Measurements from ENCODE around the gene DYNC2H1.
"Not testable (repeated sequence)": the region's sequence is repeated elsewhere in the genome, so short reads cannot be mapped to it uniquely, and the experiment has no call there.

Gene DYNC2H1

DNA sequence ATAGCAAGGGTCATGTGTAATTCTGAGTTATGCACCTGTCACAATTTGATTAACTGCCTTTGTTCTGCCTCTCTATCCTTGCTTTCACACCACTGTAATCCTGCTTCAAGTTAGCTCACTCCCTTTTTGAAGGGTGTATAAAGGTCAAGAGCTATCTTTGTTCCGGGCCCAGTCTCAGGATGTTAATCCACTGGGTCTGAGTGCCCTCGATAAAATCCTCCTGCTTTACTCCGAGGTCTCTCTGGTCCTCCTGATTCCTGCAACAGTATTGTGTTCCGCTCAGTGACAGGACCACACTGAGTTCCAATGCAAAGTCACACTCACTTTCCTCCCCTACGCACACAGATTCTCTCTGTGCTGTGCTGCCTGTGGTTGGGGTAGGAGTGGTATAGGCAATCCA, 186.5 kb downstream of the DYNC2H1 start:
- DNase-seq: no peak

DNA sequence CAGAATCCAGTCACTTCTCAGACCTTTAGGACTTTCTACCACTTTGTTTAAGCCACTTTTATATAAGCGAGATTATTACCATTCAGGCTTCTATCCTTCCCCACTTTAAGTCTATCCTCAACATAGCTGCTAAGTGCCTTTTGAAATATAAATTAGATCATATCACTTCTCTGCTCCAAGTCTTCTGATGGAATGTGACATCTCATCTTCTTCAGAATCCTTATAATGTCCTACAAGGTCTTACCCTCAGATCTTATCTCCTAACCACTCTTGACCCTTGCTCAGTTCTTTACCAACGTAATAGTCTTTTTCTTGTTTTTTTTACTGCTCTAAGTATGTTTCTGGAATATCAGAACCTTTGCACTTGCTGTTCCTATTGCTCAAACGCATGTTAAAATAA, 188.7 kb downstream of the DYNC2H1 start:
- no peak for DNase-seq

DNA sequence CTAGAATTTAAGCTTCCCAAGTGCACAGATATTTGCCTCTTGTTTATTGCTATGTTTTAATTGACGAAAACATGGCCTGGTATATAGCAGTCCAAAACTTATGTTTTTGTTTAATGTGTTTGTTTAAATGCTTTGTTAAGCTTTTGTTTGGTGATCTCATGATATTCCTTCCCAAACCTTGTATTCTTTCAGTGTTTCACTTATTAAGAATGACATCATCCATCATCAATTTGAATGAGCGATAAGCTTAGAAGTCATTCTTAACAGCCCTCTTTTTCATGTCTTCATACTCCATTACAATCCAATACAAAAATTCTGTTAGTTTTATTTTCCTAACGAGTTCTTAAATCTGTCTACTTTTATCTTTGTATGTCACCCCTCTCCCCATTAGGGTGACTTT, 206.0 kb downstream of the DYNC2H1 start:
- no peak for DNase-seq

DNA sequence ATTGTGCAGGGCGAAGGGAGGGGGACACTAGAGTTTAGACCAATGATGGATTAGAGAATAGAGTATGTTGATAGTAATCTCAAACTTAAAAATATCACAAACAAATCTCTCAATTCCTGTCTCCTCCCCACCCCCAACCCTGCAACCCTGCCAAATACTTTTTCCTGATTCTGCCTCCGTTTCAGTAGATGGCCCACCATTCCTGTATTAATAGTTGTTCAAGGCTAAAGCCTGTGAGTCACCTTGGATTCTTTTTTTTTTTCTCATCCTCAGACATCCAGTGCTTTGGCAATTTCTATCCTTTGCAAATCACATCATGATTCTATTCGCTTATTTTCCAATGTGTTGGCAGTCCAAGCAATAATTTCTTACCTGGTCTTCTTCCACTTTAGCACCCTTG, 207.9 kb downstream of the DYNC2H1 start:
- no peak for DNase-seq

DNA sequence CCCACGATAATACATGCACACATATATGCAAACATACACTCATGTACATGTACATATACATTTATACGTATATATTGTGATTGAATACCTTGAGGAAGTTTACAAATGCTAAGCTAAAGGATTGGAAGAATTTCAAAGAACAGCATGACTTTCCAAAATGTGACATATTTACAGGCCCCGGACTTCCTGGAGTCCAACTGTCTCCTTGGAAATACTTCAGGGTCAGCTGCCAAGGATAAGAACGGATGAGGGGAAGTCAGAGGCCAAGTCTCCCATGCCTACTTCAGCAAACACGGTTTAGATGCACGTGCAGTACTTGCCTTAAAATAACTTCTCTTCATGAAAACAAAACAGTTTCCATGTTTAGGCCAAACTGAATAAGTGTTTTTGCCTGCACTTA, 213.6 kb downstream of the DYNC2H1 start:
- DNase-seq: no peak

DNA sequence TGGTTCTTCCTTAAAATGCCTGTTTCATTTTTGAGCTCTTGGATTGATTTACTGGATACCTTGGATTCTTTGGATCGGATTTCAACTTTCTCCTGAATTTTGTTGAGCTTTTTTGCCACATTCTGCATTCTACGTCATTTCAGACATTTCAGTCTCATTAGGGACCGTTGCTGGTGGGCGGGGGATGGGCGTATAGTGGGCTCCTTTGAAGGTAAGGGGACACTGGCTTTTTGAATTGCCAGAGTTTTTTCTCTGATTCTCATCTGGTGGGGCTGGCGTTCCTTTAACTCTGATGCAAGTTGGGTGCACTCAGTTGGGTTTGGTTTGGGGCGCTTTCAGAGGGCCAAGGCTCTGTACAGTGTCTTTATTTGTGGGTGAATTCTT, 216.5 kb downstream of the DYNC2H1 start:
- DNase-seq: no peak

DNA sequence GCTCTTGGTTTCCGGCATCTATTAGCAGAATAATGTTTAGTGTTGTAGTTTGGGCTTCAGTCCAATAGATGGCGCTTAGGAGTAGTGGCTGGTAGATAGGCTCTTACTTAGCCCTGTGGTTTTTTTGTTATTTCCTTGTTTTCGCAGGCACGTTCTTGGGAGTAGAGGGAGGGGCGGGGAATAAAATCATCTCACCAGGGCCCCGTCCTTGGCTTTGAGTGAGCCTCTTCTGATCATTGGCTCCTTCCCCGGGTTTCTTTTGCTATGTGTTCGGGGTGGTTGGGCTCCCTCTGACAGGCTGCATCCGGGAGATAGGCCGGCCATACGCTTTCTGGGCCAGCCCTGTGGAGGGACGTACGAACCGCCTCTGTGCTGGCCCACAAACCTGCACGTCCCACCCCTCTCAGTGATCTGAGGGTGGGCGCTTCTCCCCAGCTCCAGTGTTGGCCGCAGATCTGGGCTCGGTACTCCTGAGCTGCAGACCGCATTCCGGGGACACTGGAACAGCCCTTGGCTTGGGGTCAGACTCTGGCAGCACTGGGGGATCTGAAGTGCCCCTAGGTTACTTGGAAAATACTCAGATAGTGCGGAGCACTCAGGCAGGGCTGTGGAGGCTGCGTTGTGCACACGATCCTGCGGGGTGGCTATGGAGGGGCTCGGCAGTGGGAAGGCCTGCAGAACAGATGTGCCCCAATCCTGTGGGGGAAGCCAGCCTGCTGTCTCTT, 217.0 kb downstream of the DYNC2H1 start:
- DNase-seq: no peak

DNA sequence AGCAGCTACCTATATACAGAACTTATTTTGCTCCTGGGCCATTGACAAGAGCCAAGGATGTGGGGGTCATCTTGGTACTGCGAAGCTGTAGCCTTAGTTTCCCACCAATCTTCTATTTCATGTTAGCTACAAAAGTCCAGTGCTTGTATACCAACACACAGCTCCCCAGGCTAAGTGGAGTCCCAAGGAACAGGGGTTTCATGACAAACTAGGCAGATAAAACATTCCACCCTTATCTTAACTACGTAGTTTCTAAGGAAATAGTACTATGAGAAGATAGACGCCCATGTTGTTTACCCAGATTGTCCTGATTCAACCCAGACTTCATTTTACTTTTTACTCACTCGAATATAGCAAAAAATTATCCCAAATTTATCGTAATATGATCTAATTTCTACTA, 218.5 kb downstream of the DYNC2H1 start:
- DNase-seq: no peak

DNA sequence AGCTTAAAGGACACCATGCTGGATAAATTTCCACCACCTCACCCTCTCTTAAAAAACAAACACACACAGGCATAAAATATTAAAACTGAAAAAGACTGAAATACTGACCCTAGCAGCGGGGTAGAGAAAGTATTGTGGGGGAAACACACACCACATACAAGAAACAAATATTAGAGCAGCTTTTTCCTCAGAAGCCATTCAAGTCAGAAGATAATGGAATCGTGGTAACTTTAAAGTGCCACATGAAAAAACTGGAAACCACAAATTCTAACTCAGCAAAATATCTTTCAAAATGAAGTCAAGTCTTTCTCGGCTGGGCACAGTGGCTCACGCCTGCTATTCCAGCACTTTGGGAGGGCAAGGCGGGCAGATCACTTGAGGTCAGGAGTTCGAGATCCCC, 223.2 kb downstream of the DYNC2H1 start:
- DNase-seq: no peak

DNA sequence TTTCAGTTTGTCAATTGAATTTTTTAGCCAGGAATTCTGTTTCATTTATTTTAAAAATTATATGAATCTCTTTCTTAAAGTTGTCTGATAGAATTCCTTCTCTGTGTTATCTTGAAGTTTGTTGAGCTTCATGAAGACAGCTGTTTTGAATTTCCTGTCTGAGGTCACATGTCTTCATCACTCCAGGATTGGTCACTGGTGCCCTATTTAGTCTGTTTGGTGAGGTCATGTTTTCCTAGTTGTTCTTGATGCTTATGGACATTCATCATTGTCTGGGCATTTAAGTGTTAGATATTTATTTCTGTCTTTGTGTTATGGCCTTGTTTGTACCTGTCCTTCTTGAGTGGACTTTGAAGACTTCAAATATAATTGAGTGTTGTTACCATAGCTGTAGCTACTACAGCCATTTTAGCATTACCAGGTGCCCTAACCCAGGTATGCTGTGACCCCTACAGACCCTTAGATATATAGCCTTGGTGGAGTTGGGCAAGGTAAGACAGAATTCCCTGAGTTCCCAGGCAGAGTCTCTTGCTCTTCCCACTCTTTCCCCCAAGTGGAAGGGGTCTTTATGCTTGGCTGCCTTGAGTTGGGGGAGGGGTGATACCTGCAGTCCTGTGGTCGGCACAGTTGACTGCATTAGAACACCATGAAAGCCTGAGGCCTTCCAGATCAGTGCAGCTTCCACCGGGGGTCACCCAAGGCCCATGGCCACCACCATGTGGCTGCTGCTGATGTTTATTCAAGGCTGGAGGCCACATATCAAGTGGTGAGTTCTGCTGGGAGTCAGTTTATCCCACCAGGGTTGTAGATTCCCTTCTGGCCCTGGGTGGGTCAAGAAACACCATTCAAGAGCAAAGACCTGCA, 229.6 kb downstream of the DYNC2H1 start:
- no peak for DNase-seq

DNA sequence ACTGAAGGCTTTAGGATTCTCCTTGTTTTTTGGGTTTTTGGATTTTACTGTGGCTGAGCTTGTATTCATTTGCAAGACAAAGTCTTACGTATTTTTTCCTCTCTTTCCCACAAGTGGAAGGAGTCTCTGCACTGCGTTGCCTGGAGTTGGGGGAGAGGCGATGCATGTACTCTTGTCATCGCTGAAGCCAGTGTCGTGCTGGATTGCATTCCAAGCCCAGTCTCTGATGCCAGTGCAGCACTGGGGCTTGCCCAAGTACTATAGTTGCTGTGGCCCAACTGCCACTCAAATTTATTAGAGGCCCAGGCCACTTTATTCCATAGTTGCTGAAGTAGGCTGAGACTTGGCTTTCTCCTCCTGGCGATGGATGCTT, 230.2 kb downstream of the DYNC2H1 start:
- DNase-seq: no peak

DNA sequence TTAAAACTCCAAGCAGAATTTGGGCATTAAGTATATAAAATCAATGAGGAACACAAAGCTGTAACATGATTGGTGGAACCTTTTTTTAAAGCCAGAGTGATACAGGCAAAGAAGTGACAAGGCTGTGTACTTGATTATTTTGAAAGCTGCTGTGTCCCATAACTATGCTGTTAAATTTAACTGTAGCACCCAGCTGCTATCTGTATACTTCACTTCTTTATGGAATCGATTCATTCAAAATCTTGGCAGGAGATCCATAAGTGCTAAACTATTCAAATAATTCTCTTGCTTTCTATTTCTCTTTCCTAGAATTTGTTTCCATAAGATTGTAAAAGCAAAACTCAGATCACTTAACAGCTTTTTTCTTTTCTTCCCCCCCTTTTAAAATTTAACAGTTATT, 231.7 kb downstream of the DYNC2H1 start:
- DNase-seq: no peak

DNA sequence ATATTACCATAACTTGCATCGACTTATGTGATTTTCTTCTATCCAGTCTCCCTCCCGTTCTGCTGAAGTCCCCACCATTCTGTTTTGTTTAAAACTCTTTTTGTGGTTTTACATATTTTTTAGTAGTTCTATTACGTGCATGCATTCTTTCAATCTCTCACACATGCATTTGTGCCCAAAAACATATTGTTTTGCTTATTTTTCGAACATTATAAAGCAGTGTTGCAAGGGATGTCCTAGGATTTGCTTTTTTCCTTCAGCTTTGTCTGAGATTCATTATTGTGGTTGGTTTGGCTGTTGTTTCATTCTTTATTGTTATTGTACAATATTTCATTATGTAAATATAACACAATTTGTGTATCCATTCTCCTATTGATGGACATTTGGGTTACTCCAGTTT, 235.7 kb downstream of the DYNC2H1 start:
- DNase-seq: no peak

DNA sequence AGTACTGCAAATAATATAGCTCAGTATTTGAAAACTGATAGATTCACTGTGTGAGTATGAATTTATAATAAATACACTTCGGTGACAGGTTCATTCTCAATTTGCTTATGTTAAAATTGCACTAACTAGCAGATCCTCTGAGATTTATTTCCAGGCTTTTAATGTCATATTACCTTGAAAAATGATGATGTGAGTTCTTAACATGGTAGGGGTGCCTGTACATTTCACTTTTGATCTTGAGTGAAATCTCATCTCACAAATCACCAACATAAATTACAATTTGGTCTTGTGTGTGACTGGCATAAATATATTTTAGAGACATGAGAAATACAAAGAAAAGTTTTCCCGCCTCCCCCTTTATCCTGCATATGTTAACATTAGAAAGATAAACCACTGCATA, 240.4 kb downstream of the DYNC2H1 start:
- no peak for DNase-seq

DNA sequence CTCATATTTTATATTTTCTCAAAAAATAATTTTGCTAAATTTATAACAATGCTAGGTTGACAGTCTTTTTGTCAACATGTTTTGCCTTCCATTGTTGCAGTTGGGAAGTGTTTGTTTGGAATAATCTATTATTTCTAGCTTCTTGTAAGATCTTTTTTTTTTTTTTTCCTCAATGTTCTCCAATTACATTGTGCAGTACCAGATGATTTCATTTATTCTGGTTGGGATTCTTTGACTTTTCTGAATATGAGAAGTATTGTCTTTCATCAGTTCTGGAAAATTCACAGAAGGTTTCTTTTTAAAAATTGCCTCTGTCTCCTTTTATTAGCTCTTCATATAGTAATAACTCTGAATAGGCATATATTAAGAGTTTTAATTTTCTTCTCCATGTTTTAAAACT, 245.4 kb downstream of the DYNC2H1 start:
- DNase-seq: no peak

DNA sequence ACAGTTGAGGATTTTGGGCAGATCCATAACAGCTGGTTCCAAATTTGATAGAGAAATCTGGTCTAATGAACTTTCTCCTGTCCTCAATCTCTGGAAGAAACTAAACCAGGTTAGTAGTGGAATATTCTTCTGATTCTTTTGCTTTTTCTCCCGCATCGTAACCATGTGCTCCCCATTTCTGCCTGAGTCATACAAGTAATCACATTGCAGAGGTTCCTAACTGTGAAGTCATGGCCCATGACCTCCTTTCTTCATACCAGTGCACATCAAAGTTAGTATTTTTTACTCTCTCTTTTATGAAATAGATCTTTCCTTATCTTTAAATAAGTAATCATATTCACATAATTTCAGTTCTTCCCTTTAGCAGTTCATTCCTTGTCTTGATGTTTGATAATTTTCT, 249.0 kb downstream of the DYNC2H1 start:
- no peak for DNase-seq

DNA sequence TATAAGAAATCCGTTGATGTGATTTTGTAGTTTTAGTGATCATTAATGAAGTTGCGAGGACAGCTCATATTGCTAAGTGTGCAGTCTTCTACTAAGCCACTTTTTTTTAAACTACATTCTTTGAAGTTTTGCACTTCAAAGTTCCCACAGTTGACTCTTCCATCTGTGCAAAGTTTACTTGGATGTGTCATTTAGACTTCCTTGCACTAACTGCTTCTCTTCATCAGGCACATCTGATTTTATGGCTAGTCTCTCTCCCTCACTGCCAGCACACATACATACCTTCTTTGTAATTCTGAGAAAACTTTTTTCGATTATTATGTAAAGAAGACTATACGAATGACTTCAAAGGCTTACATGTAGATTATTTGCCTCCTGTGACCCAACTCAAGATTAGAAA, 250.0 kb downstream of the DYNC2H1 start:
- no peak for DNase-seq

DNA sequence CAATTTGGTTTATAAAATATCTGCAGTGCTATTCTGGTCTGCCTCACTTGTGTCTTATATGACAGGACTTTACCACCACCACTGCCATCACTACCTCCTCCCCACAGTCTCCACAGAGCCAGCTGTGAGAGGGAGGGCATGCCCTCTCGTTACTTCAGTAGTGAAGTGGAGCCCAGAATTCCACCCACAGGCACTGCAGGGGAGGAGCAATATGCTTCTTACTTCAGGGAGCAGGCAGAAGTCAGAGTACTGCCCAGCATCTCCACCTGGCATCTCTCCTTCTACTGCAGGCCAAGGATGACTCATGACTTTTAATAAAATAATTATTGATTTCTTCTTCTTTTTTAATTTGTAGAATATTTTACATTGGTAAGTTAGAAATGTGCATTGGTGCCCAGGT, 255.5 kb downstream of the DYNC2H1 start:
- DNase-seq: no peak

DNA sequence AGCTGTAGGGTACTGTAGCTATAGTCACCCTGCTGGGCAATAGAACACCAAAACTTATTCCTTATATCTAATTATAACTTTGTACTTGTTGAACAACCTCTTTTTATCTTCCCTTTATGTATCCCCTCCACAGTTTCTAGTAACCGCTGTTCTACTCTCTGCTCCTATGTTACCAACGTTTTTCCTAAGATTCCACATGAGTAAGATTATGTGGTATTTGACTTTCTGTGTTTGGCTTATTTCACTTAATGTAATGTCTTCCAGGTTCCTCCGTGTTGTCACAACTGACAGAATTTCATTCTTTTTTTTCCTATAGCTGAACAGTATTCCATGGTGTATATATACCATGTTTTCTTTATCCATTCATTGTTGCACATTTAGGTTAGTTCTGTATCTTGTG, 258.4 kb downstream of the DYNC2H1 start:
- DNase-seq: no peak

DNA sequence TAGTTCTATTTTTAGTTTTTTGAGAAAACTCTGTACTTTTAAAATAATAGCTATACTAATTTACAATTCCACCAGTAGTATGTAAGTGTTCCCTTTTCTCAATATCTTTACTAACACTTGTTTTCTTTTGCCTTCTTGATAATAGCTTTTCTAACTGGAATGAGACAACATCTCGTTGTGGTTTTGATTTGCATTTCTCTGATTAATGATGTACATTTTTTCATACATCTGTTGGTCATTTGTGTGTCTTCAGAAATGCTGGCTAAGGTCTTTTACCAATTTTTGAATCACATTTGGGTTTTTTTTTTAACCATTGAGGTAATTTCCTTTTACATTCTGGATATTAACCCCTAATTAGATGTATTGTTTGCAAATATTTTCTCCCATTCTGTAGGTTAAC, 258.9 kb downstream of the DYNC2H1 start:
- DNase-seq: no peak

DNA sequence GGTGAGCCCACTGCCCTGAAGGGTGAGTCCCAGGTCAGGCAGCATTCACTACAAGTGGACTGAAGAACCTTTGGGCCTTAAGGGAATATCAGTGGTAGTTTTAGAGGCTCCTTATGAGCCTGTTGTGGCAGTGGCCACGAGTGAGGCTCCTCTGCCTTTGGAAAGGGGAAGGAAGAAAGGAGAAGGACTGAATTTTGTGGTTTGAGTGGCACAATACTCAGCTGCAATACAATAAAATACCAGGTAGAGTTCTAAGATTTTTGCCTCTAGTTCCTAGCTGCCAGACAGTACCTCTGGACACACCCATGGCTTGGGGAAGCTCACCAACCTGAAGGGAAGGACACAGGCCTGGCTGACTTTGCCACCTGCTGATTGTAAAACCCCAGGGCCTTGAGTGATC, 260.9 kb downstream of the DYNC2H1 start:
- DNase-seq: no peak

DNA sequence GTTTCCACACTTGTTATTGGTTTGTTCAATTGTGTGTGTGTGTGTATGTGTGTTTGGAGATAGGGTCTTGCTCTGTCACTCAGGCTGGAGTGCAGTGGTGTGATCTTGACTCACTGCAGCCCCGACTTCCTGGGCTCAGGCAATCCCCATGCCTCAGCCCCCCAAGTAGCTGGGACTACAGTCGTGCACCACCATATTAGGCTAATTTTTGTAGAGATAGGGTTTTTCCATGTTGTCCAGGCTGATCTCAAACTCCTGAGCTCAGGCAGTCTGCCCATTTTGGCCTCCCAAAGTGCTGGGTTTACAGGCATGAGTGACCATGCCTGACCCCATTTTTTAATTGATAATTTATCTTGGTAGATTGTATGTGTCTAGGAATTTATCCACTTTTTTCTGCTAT, 263.7 kb downstream of the DYNC2H1 start:
- no peak for DNase-seq

DNA sequence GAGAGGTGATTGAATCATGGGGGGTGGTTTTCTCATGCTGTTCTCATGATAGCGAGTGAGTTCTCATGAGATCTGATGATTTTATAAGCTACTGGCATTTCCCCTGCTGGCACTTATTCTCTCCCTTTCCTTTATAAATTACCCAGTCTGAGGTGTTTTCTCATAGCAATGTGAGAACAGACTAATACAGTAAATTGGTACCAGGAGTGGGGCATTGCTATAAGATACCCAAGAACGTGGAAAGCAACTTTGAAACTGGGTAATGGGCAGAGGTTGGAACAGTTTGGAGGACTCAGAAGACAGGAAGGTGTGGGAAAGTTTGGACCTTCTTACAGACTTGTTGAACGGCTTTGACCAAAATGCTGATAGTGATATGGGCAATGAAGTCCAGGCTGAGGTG, 265.0 kb downstream of the DYNC2H1 start:
- DNase-seq: not testable (repeated sequence)

DNA sequence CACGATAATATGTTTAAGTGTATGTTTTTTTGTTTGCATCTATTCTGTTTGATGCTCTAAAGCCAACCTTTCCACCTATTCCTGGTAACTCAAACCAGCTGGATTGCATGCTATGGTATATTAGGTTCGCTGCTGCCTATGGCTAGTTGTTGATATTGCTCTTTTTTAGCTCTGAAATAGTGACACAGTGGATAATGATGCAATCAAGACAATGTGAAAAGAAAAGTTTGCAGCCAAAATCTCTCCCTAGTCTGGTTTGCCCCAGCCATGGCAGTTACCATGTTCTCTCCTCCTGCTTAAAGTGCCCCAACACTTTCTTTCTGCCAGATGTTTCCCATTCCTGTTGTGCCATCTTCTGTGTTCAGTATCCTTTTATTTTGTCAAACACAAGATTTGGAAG, 269.7 kb downstream of the DYNC2H1 start:
- DNase-seq: no peak

DNA sequence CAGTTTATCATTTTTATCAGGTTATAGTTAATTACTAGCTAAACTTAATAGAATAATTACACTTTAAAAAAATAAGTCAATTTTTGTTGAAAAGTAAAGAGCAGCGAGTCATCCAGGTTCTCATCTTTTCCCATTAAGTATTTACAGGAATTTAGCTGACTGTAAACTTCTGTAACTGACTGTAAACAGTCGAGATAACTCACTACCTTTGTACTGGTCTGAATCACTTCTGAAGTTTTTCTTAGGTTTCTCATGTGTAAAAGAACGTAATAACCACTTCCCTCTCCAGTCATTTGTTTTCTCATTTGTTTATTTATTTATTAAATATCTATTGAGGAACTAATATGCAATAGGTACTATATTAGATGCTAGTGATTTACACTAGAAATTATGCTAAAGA, 270.8 kb downstream of the DYNC2H1 start:
- no peak for DNase-seq
